ENCODE results near the gene SLC37A3.
A peak's percentile ranks its signal among the peaks of the same experiment; 100 is the strongest.
"Not testable (repeated sequence)": the region's sequence is repeated elsewhere in the genome, so short reads cannot be mapped to it uniquely, and the experiment has no call there.

The SLC37A3 gene

GRCh38 chr7:140397784-140398750 is at the start of gene SLC37A3:
Gene SLC37A3 (minus strand): TSS chr7:140398530. CDS start chr7:140382526, 16,004 bp downstream.
- DNase-seq = peak; percentile 39

- no peak for DNase-seq
These were observed 49.5 kb upstream of the SLC37A3 start for GRCh38 chr7:140447841-140448240.

GRCh38 chr7:140446467-140446866 is 48.1 kb upstream of the SLC37A3 start:
- DNase-seq = no peak

GRCh38 chr7:140441519-140441918 is 43.2 kb upstream of the SLC37A3 start:
- no peak for DNase-seq

- DNase-seq = no peak
These were observed 42.3 kb upstream of the SLC37A3 start for GRCh38 chr7:140440593-140440992.

- no peak for DNase-seq
These were observed 41.0 kb upstream of the SLC37A3 start for GRCh38 chr7:140439359-140439758.

GRCh38 chr7:140435252-140435895 is 37.0 kb upstream of the SLC37A3 start:
- DNase-seq = no peak

GRCh38 chr7:140433396-140433795 is 35.1 kb upstream of the SLC37A3 start:
- no peak for DNase-seq

- DNase-seq = no peak
These were observed 27.8 kb upstream of the SLC37A3 start for GRCh38 chr7:140426130-140426529.

- no peak for DNase-seq
These were observed 27.4 kb upstream of the SLC37A3 start for GRCh38 chr7:140425718-140426117.

- no peak for DNase-seq
These were observed 25.2 kb upstream of the SLC37A3 start for GRCh38 chr7:140423501-140423900.

- DNase-seq = no peak
These were observed 23.2 kb upstream of the SLC37A3 start for GRCh38 chr7:140421521-140421920.

GRCh38 chr7:140418653-140419052 is 20.3 kb upstream of the SLC37A3 start:
- DNase-seq = no peak

- DNase-seq = peak; percentile 44
These were observed 19.8 kb upstream of the SLC37A3 start for GRCh38 chr7:140418156-140418472.

- no peak for DNase-seq
These were observed 19.3 kb upstream of the SLC37A3 start for GRCh38 chr7:140417456-140418155.

- DNase-seq = peak; percentile 15
These were observed 18.2 kb upstream of the SLC37A3 start for GRCh38 chr7:140416560-140416959.

- not testable (repeated sequence) for DNase-seq
These were observed 17.5 kb upstream of the SLC37A3 start for GRCh38 chr7:140415816-140416215.

- DNase-seq = no peak
These were observed 17.0 kb upstream of the SLC37A3 start for GRCh38 chr7:140415361-140415760.

- peak; percentile 40 for DNase-seq
These were observed 6.3 kb upstream of the SLC37A3 start for GRCh38 chr7:140404565-140405065.

- peak; percentile 40 for DNase-seq
These were observed 5.7 kb upstream of the SLC37A3 start, which contains the start of gene RAB19 for GRCh38 chr7:140403878-140404564. Gene RAB19 (plus strand): TSS chr7:140404058. CDS start chr7:140407647, 3,589 bp downstream.

- DNase-seq = no peak
These were observed 4.0 kb upstream of the SLC37A3 start for GRCh38 chr7:140402178-140402835.

GRCh38 chr7:140400381-140400780 is 2.1 kb upstream of the SLC37A3 start:
- DNase-seq = no peak

Measured in NCI-H510A treated with DMSO at 0.1 percent for 48 hours (cell line).